Measurements from ENCODE around the gene SLC1A4. TPM values are rescaled to one million over a fixed set of nuclear protein-coding genes. Genes with fewer than 3 reads are reported as not detected.

The SLC1A4 gene
- total RNA-seq = 10 to 100 TPM; 12.9 to 39.5 (median 29.0) TPM

- WGBS = 0% methylated on average over 77 of the region's 109 CpGs
- Histone ChIP-seq H3K36me3 (no peaks in the 10 kb centered on the region), H3K9me3 (no peaks in the 10 kb centered on the region), H3K27ac (peak within 1 kb of the TSS; percentile 89), H3K4me3 (peak within 1 kb of the TSS; percentile 83), H3K27me3 (no peaks in the 10 kb centered on the region), H3K4me1 (peaks cover 46% of the 10 kb centered on the region)
- peak; percentile 91 to 96 for DNase-seq (ENCODE audit: low spot score in 2 of 2)
- TF ChIP-seq POLR2A (IDR thresholded peaks at IDR 0.05) (peak in 1 of 2 donors; percentile 32), POLR2AphosphoS5 (IDR thresholded peaks at IDR 0.05) (no peak), CTCF (IDR thresholded peaks at IDR 0.05) (no peak), EP300 (IDR thresholded peaks at IDR 0.05) (no peak)
Observed at GRCh38 chr2:64989126-64989981, at the start of gene SLC1A4. Gene SLC1A4 (plus strand): TSS chr2:64989399. CDS start chr2:64989644, 245 bp downstream.

GRCh38 chr2:64941143-64941542, 48.1 kb upstream of the SLC1A4 start:
- H3K27me3 ChIP-seq = no peaks in the 10 kb centered on the region
- no peak overlapping the region for H3K4me3 ChIP-seq
- H3K4me1 ChIP-seq = peaks cover 54% of the 10 kb centered on the region
- H3K36me3 ChIP-seq = no peaks in the 10 kb centered on the region
- no peak for TF ChIP-seq EP300 (IDR thresholded peaks at IDR 0.05)
- TF ChIP-seq CTCF (IDR thresholded peaks at IDR 0.05) = no peak
- no peak for TF ChIP-seq POLR2A (IDR thresholded peaks at IDR 0.05)
- no peak for TF ChIP-seq POLR2AphosphoS5 (IDR thresholded peaks at IDR 0.05)
- DNase-seq (ENCODE audit: low spot score in 2 of 2) = no peak
- WGBS = 100% methylated on average over 3 of the region's 3 CpGs
- no peaks in the 10 kb centered on the region for H3K9me3 ChIP-seq
- H3K27ac ChIP-seq = no peak overlapping the region

GRCh38 chr2:64941801-64942200, 47.4 kb upstream of the SLC1A4 start:
- Histone ChIP-seq H3K4me3 (no peak overlapping the region), H3K36me3 (no peaks in the 10 kb centered on the region), H3K27me3 (no peaks in the 10 kb centered on the region), H3K4me1 (peaks cover 60% of the 10 kb centered on the region), H3K9me3 (no peaks in the 10 kb centered on the region), H3K27ac (no peak overlapping the region)
- no peak for DNase-seq (ENCODE audit: low spot score in 2 of 2)
- 69% methylated on average over 5 of the region's 5 CpGs for WGBS
- TF ChIP-seq POLR2A (IDR thresholded peaks at IDR 0.05) = no peak
- no peak for TF ChIP-seq CTCF (IDR thresholded peaks at IDR 0.05)

- Histone ChIP-seq H3K36me3 (no peaks in the 10 kb centered on the region), H3K27me3 (no peaks in the 10 kb centered on the region), H3K4me3 (no peak overlapping the region), H3K27ac (no peak overlapping the region), H3K4me1 (peaks cover 64% of the 10 kb centered on the region), H3K9me3 (no peaks in the 10 kb centered on the region)
- DNase-seq (ENCODE audit: low spot score in 2 of 2) = no peak
- TF ChIP-seq EP300 (IDR thresholded peaks at IDR 0.05) = no peak
- no peak for TF ChIP-seq POLR2A (IDR thresholded peaks at IDR 0.05)
- no peak for TF ChIP-seq POLR2AphosphoS5 (IDR thresholded peaks at IDR 0.05)
- TF ChIP-seq CTCF (IDR thresholded peaks at IDR 0.05) = no peak
- WGBS = 86% methylated on average over 2 of the region's 5 CpGs
Observed at GRCh38 chr2:64942693-64943092, 46.5 kb upstream of the SLC1A4 start.

GRCh38 chr2:64943387-64944150, 45.6 kb upstream of the SLC1A4 start:
- H3K4me1 ChIP-seq = peaks cover 58% of the 10 kb centered on the region
- H3K27me3 ChIP-seq = no peaks in the 10 kb centered on the region
- peak; percentile 83 to 87 for DNase-seq (ENCODE audit: low spot score in 2 of 2)
- peak overlapping the region; percentile 4 for H3K27ac ChIP-seq
- 21% methylated on average over 12 of the region's 12 CpGs for WGBS
- no peaks in the 10 kb centered on the region for H3K9me3 ChIP-seq
- H3K4me3 ChIP-seq = no peak overlapping the region
- H3K36me3 ChIP-seq = no peaks in the 10 kb centered on the region
- TF ChIP-seq CTCF (IDR thresholded peaks at IDR 0.05) (no peak), POLR2AphosphoS5 (IDR thresholded peaks at IDR 0.05) (peak in 2 of 3 donors; percentile 69 to 79)
